Keratinocyte (primary cell): ENCODE data around the gene FOXF2. TPM values are rescaled to one million over a fixed set of nuclear protein-coding genes. Genes with fewer than 3 reads are reported as not detected.

Experiments used
- DNase-seq: peaks from one replicate; pipeline ENCODE4 v3.0.0-alpha.2; 2011; ENCODE audit warnings: low read depth, missing footprints, low spot score
- FAIRE-seq: peaks from 2 replicates; lab custom pipeline; 2011; peaks lifted over from hg19 to GRCh38; lab: Jason Lieb, UNC
- H2AFZ ChIP-seq: 2 replicates; pipeline ENCODE4 v1.6.0; 2012; ENCODE audit warnings: low read length, control low read depth, inconsistent platforms; ENCODE audit not compliant: control insufficient read depth
- H3K27ac ChIP-seq: 2 replicates; pipeline ENCODE4 v1.5.1; 2011; ENCODE audit warnings: low read length; ENCODE audit not compliant: control insufficient read depth, insufficient read depth
- H3K27me3 ChIP-seq: 3 replicates; pipeline ENCODE4 v1.6.0; 2011; ENCODE audit warnings: low read length; ENCODE audit not compliant: control insufficient read depth, insufficient read depth; ENCODE audit errors: extremely low read depth
- H3K36me3 ChIP-seq, 2 experiments: 2 replicates in 1 of 2; 3 replicates in 1 of 2; pipeline ENCODE4 v1.5.1; 2011; ENCODE audit warnings: low read length in 2 of 2, mild to moderate bottlenecking in 1 of 2; ENCODE audit not compliant: control insufficient read depth in 2 of 2, insufficient read depth in 2 of 2; ENCODE audit errors: extremely low read depth in 1 of 2
- H3K4me1 ChIP-seq: 3 replicates; pipeline ENCODE4 v1.5.1; 2011; ENCODE audit warnings: low read length; ENCODE audit not compliant: control insufficient read depth, insufficient read depth; ENCODE audit errors: extremely low read depth
- H3K4me2 ChIP-seq: 3 replicates; pipeline ENCODE4 v1.6.0; 2011; ENCODE audit warnings: low read depth, low read length; ENCODE audit not compliant: control insufficient read depth, insufficient read depth; ENCODE audit errors: extremely low read depth
- H3K4me3 ChIP-seq, 3 experiments: fragments of 200-600 bp in 1 of 3; sonication (generic) in 1 of 3; 2 replicates in 2 of 3; 3 replicates in 1 of 3; pipeline ENCODE4 v1.5.1; 2011 to 2016; ENCODE audit warnings: low read length in 3 of 3, mild to moderate bottlenecking in 3 of 3, control low read depth in 2 of 3, inconsistent platforms in 1 of 3, low read depth in 1 of 3, mixed read lengths in 1 of 3, mixed run types in 1 of 3, moderate library complexity in 1 of 3; ENCODE audit not compliant: control insufficient read depth in 2 of 3, insufficient read depth in 2 of 3; ENCODE audit errors: extremely low read depth in 1 of 3
- H3K79me2 ChIP-seq: 2 replicates; pipeline ENCODE4 v1.6.0; 2012; ENCODE audit warnings: low read length; ENCODE audit not compliant: control insufficient read depth, insufficient read depth
- H3K9ac ChIP-seq: 3 replicates; pipeline ENCODE4 v1.6.0; 2011; ENCODE audit warnings: low read length; ENCODE audit not compliant: control insufficient read depth, insufficient read depth; ENCODE audit errors: extremely low read depth
- H3K9me1 ChIP-seq: 3 replicates; pipeline ENCODE4 v1.6.0; 2011; ENCODE audit warnings: low read length; ENCODE audit not compliant: control insufficient read depth, insufficient read depth; ENCODE audit errors: extremely low read depth
- H3K9me3 ChIP-seq: 2 replicates; pipeline ENCODE4 v1.5.1; 2012; ENCODE audit warnings: low read depth, low read length; ENCODE audit not compliant: control insufficient read depth
- H4K20me1 ChIP-seq: 3 replicates; pipeline ENCODE4 v1.6.0; 2011; ENCODE audit warnings: low read length; ENCODE audit not compliant: control insufficient read depth, insufficient read depth; ENCODE audit errors: extremely low read depth
- CTCF ChIP-seq, 3 experiments: IDR thresholded peaks in 1 of 3; conservative IDR thresholded peaks in 1 of 3; optimal IDR thresholded peaks in 1 of 3; 2 replicates in 2 of 3; 3 replicates in 1 of 3; pipeline versions ENCODE3 to v1.5.1; 2011; ENCODE audit warnings: low read length in 3 of 3, mild to moderate bottlenecking in 3 of 3, moderate library complexity in 2 of 3, control low read depth in 1 of 3, inconsistent platforms in 1 of 3; ENCODE audit not compliant: insufficient read depth in 2 of 3; ENCODE audit errors: extremely low read depth in 1 of 3
- EZH2 ChIP-seq: IDR thresholded peaks from one replicate; pipeline ENCODE4 v1.6.1; 2012; ENCODE audit warnings: inconsistent platforms, mild to moderate bottlenecking, low read length, moderate library complexity
- dilution Hi-C: fragments of 300-500 bp; cut with MboI; formaldehyde crosslinking; loops from one replicate; pipeline ENCODE4 v1.7.0; 2020; ENCODE audit warnings: low sequenced_read_pairs; ENCODE audit not compliant: extremely low pct_ligation_motif_present
- polyA plus RNA-seq, 5 experiments: library from polyadenylated mRNA; depleted of rRNA in 3 of 5; stranded (reverse) in 3 of 5; stranded (forward) in 1 of 5; unstranded in 1 of 5; fragments of >200 nt; gene quantifications; 1 replicate in 1 of 5; 2 replicates in 3 of 5; 3 replicates in 1 of 5; pipeline versions ENCODE4 v1.2.1 to v1.2.3, GENCODE V29; 2011 to 2012; ENCODE audit warnings: missing spikeins in 2 of 5, low read depth in 1 of 5, low replicate concordance in 1 of 5

The FOXF2 gene
- polyA plus RNA-seq, 1 donor (not counting 4 experiments of a cell fraction or from before 2014, with no cell fraction given), result 0.34 TPM

GRCh38 chr6:1381481-1382330 lies 7.7 kb upstream of the FOXF2 start:
- dilution Hi-C loops, result no loop called here
- TF ChIP-seq CTCF (optimal IDR thresholded peaks at IDR 0.05 in 1 of 3, IDR thresholded peaks at IDR 0.05 in 1 of 3, conservative IDR thresholded peaks at IDR 0.05 in 1 of 3; ENCODE audit: extremely low read depth in 1 of 3, insufficient read depth in 2 of 3, low read length in 3 of 3) (peak in 2 of 3 experiments; percentile 70 to 76), EZH2 (peak; percentile 24)
- Histone ChIP-seq H3K79me2 (no peaks in the 10 kb centered on the region), H3K4me3 (peak overlapping the region in 1 of 3 experiments; percentile 4), H3K9me1 (no peaks in the 10 kb centered on the region), H2AFZ (no peak overlapping the region), H3K27ac (no peak overlapping the region), H4K20me1 (no peaks in the 10 kb centered on the region), H3K27me3 (peaks cover 99% of the 10 kb centered on the region), H3K4me2 (peak overlapping the region; percentile 45), H3K4me1 (peaks cover 3% of the 10 kb centered on the region), H3K9ac (no peak overlapping the region), H3K9me3 (no peaks in the 10 kb centered on the region), H3K36me3 (no peaks in the 10 kb centered on the region)
- DNase-seq (no peak), FAIRE-seq (no peak)

- H3K4me2 ChIP-seq, result peak overlapping the region; percentile 45
- no peak for DNase-seq
- no peak overlapping the region for H3K27ac ChIP-seq
- no peaks in the 10 kb centered on the region for H3K79me2 ChIP-seq
- FAIRE-seq, result no peak
- H3K36me3 ChIP-seq, result no peaks in the 10 kb centered on the region
- dilution Hi-C loops, result no loop called here
- H3K27me3 ChIP-seq, result peaks cover 99% of the 10 kb centered on the region
- no peak overlapping the region for H3K9ac ChIP-seq
- no peak for TF ChIP-seq CTCF (optimal IDR thresholded peaks at IDR 0.05 in 1 of 3, IDR thresholded peaks at IDR 0.05 in 1 of 3, conservative IDR thresholded peaks at IDR 0.05 in 1 of 3; ENCODE audit: extremely low read depth in 1 of 3, insufficient read depth in 2 of 3, low read length in 3 of 3)
- no peak for TF ChIP-seq EZH2
- no peaks in the 10 kb centered on the region for H4K20me1 ChIP-seq
- peaks cover 3% of the 10 kb centered on the region for H3K4me1 ChIP-seq
- no peaks in the 10 kb centered on the region for H3K9me3 ChIP-seq
- no peak overlapping the region for H3K4me3 ChIP-seq
- no peaks in the 10 kb centered on the region for H3K9me1 ChIP-seq
- no peak overlapping the region for H2AFZ ChIP-seq
Measured at GRCh38 chr6:1382331-1382882, 7.0 kb upstream of the FOXF2 start.
